Naive thymus-derived CD8-positive, alpha-beta T cell (primary cell): Measurements from ENCODE around the gene HIF1AN. TPM values are rescaled to one million over a fixed set of nuclear protein-coding genes. Genes with fewer than 3 reads are reported as not detected.
A peak's percentile ranks its signal among the peaks of the same experiment; 100 is the strongest.

Experiments
- ATAC-seq, 2 donors: fragments of 150-1000 bp; cut with Tn5 transposase in 1 of 2; sonication (Bioruptor Pico), chemical (Tn5 transposase) in 1 of 2; 1 replicate in 1 of 2; 2 replicates in 1 of 2; pipeline ENCODE4 v1.10.0; 2021; ENCODE audit warnings: mild to moderate bottlenecking in 2 of 2, moderate library complexity in 2 of 2
- POLR2A ChIA-PET: fragments of 350-600 bp; sonication (Branson Sonifier 250); formaldehyde crosslinking; loops from one replicate; lab custom pipeline; 2021; ENCODE audit warnings: antibody characterized with exemption; lab: Charles Lee
- DNase-seq, 10 donors: peaks; one replicate each; pipeline versions ENCODE4 v3.0.0 to v3.0.0-alpha.2; 2020 to 2022
- H3K27ac Mint-ChIP-seq, 10 donors: one replicate each; pipeline ENCODE4 v1.8.0; 2020 to 2022; ENCODE audit warnings: mild to moderate bottlenecking in 10 of 10, mixed read lengths in 10 of 10, moderate library complexity in 4 of 10, inconsistent platforms in 1 of 10
- H3K27me3 Mint-ChIP-seq, 5 donors: one replicate each; pipeline ENCODE4 v1.8.0; 2021 to 2022; ENCODE audit warnings: mixed read lengths in 5 of 5
- H3K36me3 Mint-ChIP-seq, 3 donors: one replicate each; pipeline ENCODE4 v1.8.0; 2020 to 2022; ENCODE audit warnings: mixed read lengths in 3 of 3, mild to moderate bottlenecking in 2 of 3, inconsistent platforms in 1 of 3
- H3K4me1 Mint-ChIP-seq, 4 donors: one replicate each; pipeline ENCODE4 v1.8.0; 2021 to 2022; ENCODE audit warnings: mixed read lengths in 4 of 4
- H3K4me3 Mint-ChIP-seq, 10 donors: one replicate each; pipeline ENCODE4 v1.8.0; 2020 to 2022; ENCODE audit warnings: mild to moderate bottlenecking in 10 of 10, mixed read lengths in 10 of 10, moderate library complexity in 6 of 10, inconsistent platforms in 1 of 10
- H3K9me3 Mint-ChIP-seq, 9 donors: one replicate each; pipeline ENCODE4 v1.8.0; 2020 to 2022; ENCODE audit warnings: mixed read lengths in 9 of 9, mild to moderate bottlenecking in 3 of 9, inconsistent platforms in 1 of 9, moderate library complexity in 1 of 9
- polyA plus RNA-seq, 3 donors: library from polyadenylated mRNA; unstranded; fragments of 300-500 nt; fragmentation: Illumina TruSeq; gene quantifications; one replicate each; pipeline ENCODE4 v1.2.3, GENCODE V29; 2021
- total RNA-seq, 8 experiments: library from RNA in 2 of 8; stranded (reverse) in 2 of 8; gene quantifications; one replicate each; pipeline ENCODE4 v1.2.3 and lab custom pipeline; 2021 to 2026

The HIF1AN gene
- total and polyA plus RNA-seq, 5 experiments from 2014 or later, result 24.7 to 65.3 (median 28.6) TPM

- POLR2A ChIA-PET, result no interaction called here
- Mint-ChIP-seq H3K4me1 (peaks cover 0 to 2% (median 0%) of the 10 kb centered on the region in 4 donors), H3K9me3 (no peaks in the 10 kb centered on the region), H3K4me3 (no peak overlapping the region), H3K27ac (peak overlapping the region in 1 of 10 donors; percentile 24), H3K27me3 (no peaks in the 10 kb centered on the region), H3K36me3 (peaks cover 0 to 62% (median 10%) of the 10 kb centered on the region in 3 donors)
- ATAC-seq, result no peak
- no peak for DNase-seq
These were observed 15.5 kb downstream of the HIF1AN start for GRCh38 chr10:100551196-100551595.

GRCh38 chr10:100551738-100552137, 16.0 kb downstream of the HIF1AN start:
- H3K9me3 Mint-ChIP-seq, result no peaks in the 10 kb centered on the region
- peaks cover 0 to 58% (median 10%) of the 10 kb centered on the region in 3 donors for H3K36me3 Mint-ChIP-seq
- H3K27me3 Mint-ChIP-seq, result no peaks in the 10 kb centered on the region
- DNase-seq (no peak), ATAC-seq (no peak)
- H3K4me1 Mint-ChIP-seq, result peaks cover 0 to 2% (median 0%) of the 10 kb centered on the region in 4 donors
- H3K4me3 Mint-ChIP-seq, result peak overlapping the region in 1 of 10 donors; percentile 62
- peak overlapping the region in 1 of 10 donors; percentile 45 for H3K27ac Mint-ChIP-seq
- POLR2A ChIA-PET, result no interaction called here

- H3K9me3 Mint-ChIP-seq, result no peaks in the 10 kb centered on the region
- H3K4me1 Mint-ChIP-seq, result peaks cover 0 to 2% (median 0%) of the 10 kb centered on the region in 4 donors
- no peak for DNase-seq
- peak overlapping the region in 1 of 10 donors; percentile 56 for H3K27ac Mint-ChIP-seq
- POLR2A ChIA-PET, result interaction anchor here (0.6 kb wide), 1 partner anchor 302 kb away, joined by 3 read pairs; no protein-coding TSS in a partner anchor
- H3K4me3 Mint-ChIP-seq, result no peak overlapping the region
- H3K36me3 Mint-ChIP-seq, result peaks cover 0 to 45% (median 4%) of the 10 kb centered on the region in 3 donors
- no peak for ATAC-seq
- H3K27me3 Mint-ChIP-seq, result no peaks in the 10 kb centered on the region
These were observed 18.2 kb downstream of the HIF1AN start for GRCh38 chr10:100553929-100554328.

DNA sequence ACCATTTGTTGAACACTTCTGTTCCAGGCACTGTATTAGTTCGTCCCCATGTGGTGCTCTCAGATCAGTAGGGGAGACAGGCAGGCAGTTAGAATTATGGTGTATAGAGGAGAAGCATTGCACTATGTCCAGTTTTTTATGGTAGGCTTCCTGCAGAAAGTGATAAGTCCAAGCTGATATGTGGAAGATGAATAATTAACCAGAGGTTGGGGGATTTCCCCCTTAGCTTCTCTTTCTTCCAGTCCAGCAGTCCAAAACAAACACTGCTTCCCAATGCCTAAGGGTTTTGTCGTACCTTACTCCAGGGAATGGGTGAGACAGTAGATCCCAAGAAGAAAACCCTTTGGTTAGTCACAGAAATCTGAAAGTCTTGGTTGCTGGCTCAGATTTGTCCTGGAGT, 19.2 kb downstream of the HIF1AN start:
- Mint-ChIP-seq H3K9me3 (no peaks in the 10 kb centered on the region), H3K27ac (no peak overlapping the region), H3K4me3 (no peak overlapping the region), H3K36me3 (peaks cover 0 to 35% (median under 1%) of the 10 kb centered on the region in 3 donors), H3K4me1 (peaks cover 0 to 2% (median 0%) of the 10 kb centered on the region in 4 donors), H3K27me3 (no peaks in the 10 kb centered on the region)
- ATAC-seq (no peak), DNase-seq (no peak)
- POLR2A ChIA-PET, result interaction anchor here (0.8 kb wide), 1 partner anchor 361 kb away, joined by 4 read pairs; no protein-coding TSS in a partner anchor

- Mint-ChIP-seq H3K27me3 (peaks cover 7 to 36% (median 15%) of the 10 kb centered on the region in 5 donors), H3K27ac (no peak overlapping the region), H3K4me3 (peak overlapping the region in 4 of 10 donors; percentile 2 to 52 (median 44)), H3K36me3 (peaks cover 0 to 12% (median 0%) of the 10 kb centered on the region in 3 donors), H3K4me1 (peaks cover 0 to 20% (median 15%) of the 10 kb centered on the region in 4 donors), H3K9me3 (no peaks in the 10 kb centered on the region)
- ATAC-seq, result no peak
- DNase-seq, result no peak
- POLR2A ChIA-PET, result no interaction called here
These were observed 24.5 kb downstream of the HIF1AN start for GRCh38 chr10:100560248-100560647.

DNA sequence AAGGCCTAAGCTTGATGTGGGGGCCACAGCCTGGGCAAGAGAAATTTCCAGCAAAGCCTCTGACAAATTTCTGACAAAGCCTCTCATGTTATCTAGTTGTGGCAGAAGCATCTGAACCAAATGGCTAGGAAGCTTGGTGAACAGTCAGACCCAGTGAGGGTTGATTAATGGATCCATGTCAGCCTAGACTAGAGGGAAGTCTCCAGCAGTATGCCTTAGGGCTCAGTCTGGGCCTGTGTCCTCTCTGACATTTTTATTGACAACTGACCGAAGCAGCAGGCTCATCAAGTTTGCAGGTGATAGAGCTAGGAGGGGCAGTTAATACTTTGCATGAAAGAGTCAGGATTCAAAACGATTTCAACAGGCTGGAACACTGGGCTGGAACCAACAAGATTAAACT, 25.3 kb downstream of the HIF1AN start:
- Mint-ChIP-seq H3K27me3 (peaks cover 12 to 41% (median 21%) of the 10 kb centered on the region in 5 donors), H3K36me3 (peaks cover 0 to 12% (median 0%) of the 10 kb centered on the region in 3 donors), H3K4me1 (peaks cover 0 to 20% (median 15%) of the 10 kb centered on the region in 4 donors), H3K4me3 (peak overlapping the region in 4 of 10 donors; percentile 11 to 56 (median 33)), H3K9me3 (no peaks in the 10 kb centered on the region), H3K27ac (no peak overlapping the region)
- DNase-seq (no peak), ATAC-seq (no peak)
- POLR2A ChIA-PET, result interaction anchor here (1.4 to 2.0 kb wide), 2 partner anchors 183 to 436 kb away, joined by 3 to 7 read pairs; no protein-coding TSS in a partner anchor

DNA sequence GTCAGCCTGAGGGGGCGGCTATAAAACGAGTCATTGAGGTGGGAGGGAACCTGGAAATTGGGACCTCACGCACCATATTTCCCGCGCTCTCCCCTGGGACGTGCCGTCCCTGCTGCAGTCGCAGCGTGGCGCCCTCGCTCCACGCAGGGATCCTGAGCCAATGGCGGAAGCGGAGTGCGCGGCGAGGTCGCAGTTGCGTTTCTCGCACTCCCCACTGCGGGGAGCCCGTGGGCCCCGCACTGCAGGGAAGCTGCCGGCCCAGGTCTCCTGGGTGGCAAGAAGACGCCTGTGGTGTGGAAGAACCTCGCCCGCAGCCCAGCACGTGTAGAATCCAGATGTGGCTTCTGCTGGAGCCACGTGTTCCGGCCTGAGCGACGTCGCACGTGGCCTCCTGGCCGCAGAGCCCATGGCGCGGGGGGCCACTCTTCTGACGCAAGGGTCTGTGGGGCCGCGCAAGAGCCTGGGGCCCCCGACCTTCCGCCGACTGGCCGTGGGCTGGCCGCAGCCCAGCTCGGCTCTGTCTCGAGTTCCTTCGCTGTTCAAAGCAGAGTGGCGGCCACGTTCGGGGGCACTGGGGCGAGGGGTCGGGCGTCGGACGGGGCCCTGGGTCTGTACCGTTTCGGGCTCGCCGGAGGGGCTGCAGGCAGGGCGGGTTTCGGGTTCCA, 26.4 kb downstream of the HIF1AN start:
- Mint-ChIP-seq H3K27me3 (peaks cover 12 to 53% (median 30%) of the 10 kb centered on the region in 5 donors), H3K4me3 (peak overlapping the region; percentile 14 to 80 (median 69)), H3K36me3 (peaks cover 0 to 11% (median 0%) of the 10 kb centered on the region in 3 donors), H3K4me1 (peaks cover 0 to 20% (median 15%) of the 10 kb centered on the region in 4 donors), H3K9me3 (no peaks in the 10 kb centered on the region), H3K27ac (no peak overlapping the region)
- ATAC-seq (peak; percentile 97 to 98), DNase-seq (peak; percentile 64 to 85 (median 78))
- POLR2A ChIA-PET, result interaction anchor here (0.6 to 2.0 kb wide), 3 partner anchors 182 to 435 kb away, joined by 3 to 7 read pairs (median 4); no protein-coding TSS in a partner anchor

DNA sequence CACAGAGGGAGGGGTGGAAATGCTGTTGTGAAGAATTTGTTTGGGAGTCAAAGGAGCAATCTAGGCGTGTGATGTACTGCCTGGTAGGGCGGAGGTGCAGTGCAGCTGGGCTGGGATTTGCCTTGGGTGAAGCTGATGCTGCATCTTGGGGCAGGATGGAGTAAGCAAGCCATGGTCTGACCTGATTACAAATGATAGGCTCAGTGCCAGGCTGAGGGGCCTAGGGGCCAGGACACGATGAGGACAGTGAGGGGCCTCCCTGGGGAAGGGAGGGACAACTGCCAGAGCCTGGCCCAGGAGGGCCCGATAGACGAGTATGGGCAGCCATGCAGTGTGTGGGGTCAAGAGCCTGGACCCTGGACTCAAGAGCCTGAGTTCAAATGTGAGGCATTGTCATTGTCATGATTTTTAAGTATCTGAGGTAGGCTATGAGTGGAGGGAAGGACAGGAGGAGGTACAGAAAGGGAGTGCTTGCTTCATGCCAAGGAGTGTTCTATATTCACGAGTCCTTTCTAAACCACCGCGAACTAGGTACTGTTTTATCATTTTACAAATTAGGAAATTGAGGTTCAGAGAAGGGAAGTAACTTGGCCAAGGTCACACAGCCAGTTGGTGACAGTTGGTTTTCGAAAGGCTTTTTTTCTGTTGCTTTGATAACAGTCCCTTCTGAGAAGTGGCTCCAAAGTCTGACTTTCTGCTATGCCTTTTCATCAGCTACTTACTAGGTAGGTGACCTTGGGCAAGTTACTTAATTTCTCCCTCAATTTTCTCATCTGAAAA, 29.7 kb downstream of the HIF1AN start:
- ATAC-seq, result no peak
- no peaks in the 10 kb centered on the region for H3K9me3 Mint-ChIP-seq
- H3K27ac Mint-ChIP-seq, result no peak overlapping the region
- peaks cover 0 to 20% (median 13%) of the 10 kb centered on the region in 4 donors for H3K4me1 Mint-ChIP-seq
- peaks cover 9 to 61% (median 31%) of the 10 kb centered on the region in 5 donors for H3K27me3 Mint-ChIP-seq
- POLR2A ChIA-PET, result no interaction called here
- DNase-seq, result peak in 1 of 10 donors; percentile 11
- H3K36me3 Mint-ChIP-seq, result peaks cover 0 to 3% (median 0%) of the 10 kb centered on the region in 3 donors
- no peak overlapping the region for H3K4me3 Mint-ChIP-seq

- Mint-ChIP-seq H3K36me3 (peaks cover 0 to 3% (median 0%) of the 10 kb centered on the region in 3 donors), H3K4me3 (no peak overlapping the region), H3K4me1 (peaks cover 0 to 13% (median 9%) of the 10 kb centered on the region in 4 donors), H3K27ac (no peak overlapping the region), H3K9me3 (no peaks in the 10 kb centered on the region), H3K27me3 (peaks cover 0 to 52% (median 31%) of the 10 kb centered on the region in 5 donors)
- DNase-seq (peak in 1 of 10 donors; percentile 13), ATAC-seq (no peak)
- POLR2A ChIA-PET, result interaction anchor here (0.7 kb wide), 1 partner anchor 36 kb away, joined by 3 read pairs; no protein-coding TSS in a partner anchor
These were observed 30.8 kb downstream of the HIF1AN start for GRCh38 chr10:100566561-100566960.

DNA sequence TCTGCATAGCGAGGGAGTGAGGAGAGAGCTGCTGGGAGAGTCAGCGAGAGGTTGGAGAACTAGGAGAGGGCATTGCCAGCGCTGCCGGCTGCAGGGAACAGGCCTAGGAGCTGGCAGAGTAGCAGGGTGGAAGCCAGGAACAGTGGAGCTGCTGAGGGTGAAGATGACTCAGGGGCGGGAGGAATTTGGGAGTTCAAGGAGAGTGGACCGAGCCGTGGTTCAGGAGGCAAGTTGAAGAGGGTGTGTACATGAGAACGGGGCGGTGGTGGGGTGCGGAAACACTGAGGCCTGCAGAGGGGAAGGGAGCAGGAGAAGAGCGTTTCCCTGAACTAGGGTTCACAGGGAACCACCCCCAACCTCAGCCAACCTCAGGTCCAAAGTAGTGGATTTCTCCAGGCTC, 31.5 kb downstream of the HIF1AN start:
- Mint-ChIP-seq H3K27ac (no peak overlapping the region), H3K4me3 (no peak overlapping the region), H3K4me1 (peaks cover 0 to 7% (median 7%) of the 10 kb centered on the region in 4 donors), H3K9me3 (no peaks in the 10 kb centered on the region), H3K27me3 (peaks cover 0 to 48% (median 29%) of the 10 kb centered on the region in 5 donors), H3K36me3 (peaks cover 0 to 3% (median 0%) of the 10 kb centered on the region in 3 donors)
- DNase-seq, result peak in 1 of 10 donors; percentile 5
- ATAC-seq, result no peak
- POLR2A ChIA-PET, result no interaction called here

DNA sequence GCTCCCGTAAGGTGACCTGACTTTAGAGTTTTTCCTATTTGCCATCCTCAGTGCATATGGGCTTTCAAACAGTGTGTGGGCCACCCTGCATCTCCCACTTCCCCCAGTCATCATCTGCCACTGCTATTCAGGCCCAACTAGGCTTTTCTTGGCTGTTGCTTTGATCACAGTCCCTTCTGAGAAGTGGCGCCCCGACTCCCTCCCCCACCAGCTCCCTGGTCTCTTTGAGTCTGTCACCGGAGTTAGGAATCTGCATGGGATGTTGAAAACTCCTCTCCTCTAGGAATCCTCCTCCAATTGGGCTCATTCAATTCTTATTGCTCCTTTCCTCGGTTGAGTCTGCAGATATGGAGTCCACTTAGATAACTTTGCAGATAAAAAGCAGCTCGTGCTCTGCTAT, 32.1 kb downstream of the HIF1AN start:
- Mint-ChIP-seq H3K27me3 (peaks cover 4 to 49% (median 30%) of the 10 kb centered on the region in 5 donors), H3K4me1 (peaks cover 0 to 6% (median 3%) of the 10 kb centered on the region in 4 donors), H3K27ac (peak overlapping the region in 1 of 10 donors; percentile 45), H3K36me3 (peaks cover 0 to 3% (median 0%) of the 10 kb centered on the region in 3 donors), H3K4me3 (no peak overlapping the region), H3K9me3 (no peaks in the 10 kb centered on the region)
- ATAC-seq, result no peak
- POLR2A ChIA-PET, result no interaction called here
- DNase-seq, result peak in 1 of 10 donors; percentile 4

DNA sequence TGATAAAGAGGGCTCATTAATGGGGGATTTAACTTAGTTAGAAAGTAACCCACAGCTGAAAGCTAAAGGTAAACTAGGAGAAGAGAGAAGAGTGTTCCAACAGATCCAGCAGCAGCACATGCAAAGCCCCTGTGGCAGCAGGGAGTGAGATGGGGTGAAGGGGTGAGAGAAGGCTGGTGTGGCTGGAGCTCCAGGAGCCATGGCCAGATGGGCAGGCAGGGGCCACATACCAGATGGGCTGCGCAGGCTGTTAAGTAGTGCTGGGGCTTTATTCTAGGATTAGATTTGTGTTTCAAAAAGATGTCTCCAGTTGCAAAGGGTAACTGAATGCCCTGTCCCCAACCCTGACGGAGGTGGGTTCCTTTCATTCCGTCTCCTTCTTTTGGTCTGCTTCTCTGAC, 33.2 kb downstream of the HIF1AN start:
- H3K4me1 Mint-ChIP-seq, result peaks cover 0 to 3% (median 0%) of the 10 kb centered on the region in 4 donors
- no peak overlapping the region for H3K4me3 Mint-ChIP-seq
- POLR2A ChIA-PET, result no interaction called here
- no peak overlapping the region for H3K27ac Mint-ChIP-seq
- H3K36me3 Mint-ChIP-seq, result peaks cover 0 to 3% (median 0%) of the 10 kb centered on the region in 3 donors
- H3K27me3 Mint-ChIP-seq, result peaks cover 10 to 47% (median 32%) of the 10 kb centered on the region in 5 donors
- H3K9me3 Mint-ChIP-seq, result no peaks in the 10 kb centered on the region
- ATAC-seq, result no peak
- peak in 1 of 10 donors; percentile 7 for DNase-seq
